Measurements from ENCODE around the gene ANAPC7.
"Not testable (repeated sequence)": the region's sequence is repeated elsewhere in the genome, so short reads cannot be mapped to it uniquely, and the experiment has no call there.

The ANAPC7 gene, protein sequence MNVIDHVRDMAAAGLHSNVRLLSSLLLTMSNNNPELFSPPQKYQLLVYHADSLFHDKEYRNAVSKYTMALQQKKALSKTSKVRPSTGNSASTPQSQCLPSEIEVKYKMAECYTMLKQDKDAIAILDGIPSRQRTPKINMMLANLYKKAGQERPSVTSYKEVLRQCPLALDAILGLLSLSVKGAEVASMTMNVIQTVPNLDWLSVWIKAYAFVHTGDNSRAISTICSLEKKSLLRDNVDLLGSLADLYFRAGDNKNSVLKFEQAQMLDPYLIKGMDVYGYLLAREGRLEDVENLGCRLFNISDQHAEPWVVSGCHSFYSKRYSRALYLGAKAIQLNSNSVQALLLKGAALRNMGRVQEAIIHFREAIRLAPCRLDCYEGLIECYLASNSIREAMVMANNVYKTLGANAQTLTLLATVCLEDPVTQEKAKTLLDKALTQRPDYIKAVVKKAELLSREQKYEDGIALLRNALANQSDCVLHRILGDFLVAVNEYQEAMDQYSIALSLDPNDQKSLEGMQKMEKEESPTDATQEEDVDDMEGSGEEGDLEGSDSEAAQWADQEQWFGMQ

DNA sequence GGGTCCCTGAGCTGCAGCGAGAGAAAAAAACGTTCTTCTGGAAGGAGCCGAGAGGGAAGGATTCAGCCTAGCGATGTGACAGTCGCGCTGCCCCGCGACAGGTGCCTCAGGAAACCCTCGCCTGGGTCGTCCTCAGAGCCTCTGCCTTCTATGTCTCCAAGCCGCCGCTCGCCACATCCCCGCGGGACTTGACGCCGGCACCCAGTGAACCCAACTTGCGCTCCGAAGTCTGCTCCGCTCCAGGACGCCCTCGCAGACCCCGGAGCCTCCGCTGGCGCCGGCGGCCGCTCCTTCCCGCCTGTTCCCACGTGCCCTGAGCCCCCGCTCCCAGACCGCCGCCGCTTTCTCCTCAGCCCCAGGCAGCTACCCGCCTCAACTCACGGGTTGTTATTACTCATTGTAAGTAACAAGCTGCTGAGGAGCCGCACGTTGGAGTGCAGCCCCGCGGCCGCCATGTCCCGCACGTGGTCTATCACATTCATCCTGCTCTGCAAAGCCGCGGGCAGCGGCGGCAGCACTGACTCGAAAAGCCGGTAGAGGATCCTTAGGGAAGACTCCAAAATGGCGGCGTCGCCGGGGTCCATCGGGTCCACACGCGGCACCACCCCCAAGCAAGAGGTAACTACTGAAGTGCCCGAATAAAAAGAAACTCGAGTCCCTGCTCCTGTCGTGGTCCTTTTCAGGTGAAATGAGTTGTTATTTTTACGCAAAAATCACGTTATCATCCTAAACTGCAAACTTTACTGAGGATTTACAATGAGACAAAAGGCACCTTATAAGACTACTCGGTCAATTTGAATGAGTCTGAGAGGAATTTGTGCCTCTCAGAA lies at the start of gene ANAPC7:
Gene ANAPC7 (minus strand): TSS at position 563 of the 830 bp plus-strand sequence. CDS start 81 bp downstream, at position 482.
- peak; percentile 97 for DNase-seq
- in situ Hi-C loops (cut with HindIII; ENCODE audit: low pct_ligation_motif_present, low pct_unique_long_range_greater_than_20kb, low sequenced_read_pairs) = no loop called here

DNA sequence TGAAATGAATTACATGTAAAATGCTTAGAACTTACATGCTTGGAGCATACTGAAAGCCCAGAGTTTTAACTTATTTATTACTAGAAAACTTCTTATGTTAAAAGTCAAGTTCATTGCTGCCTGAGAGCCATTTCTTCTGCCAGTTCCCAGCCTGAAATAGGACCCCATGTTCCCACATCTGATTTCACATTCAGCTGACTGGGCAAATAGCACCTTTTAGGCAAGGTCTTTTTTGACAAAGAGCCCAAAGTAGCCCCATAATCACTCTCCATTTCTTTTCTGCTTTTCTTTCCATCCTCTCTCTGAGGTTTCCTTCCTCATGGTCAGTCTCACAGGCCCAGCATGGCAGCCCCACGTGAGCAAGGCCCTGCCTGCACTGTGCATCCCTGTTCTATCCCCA lies 47.8 kb upstream of the ANAPC7 start:
- DNase-seq = no peak
- in situ Hi-C loops (cut with HindIII; ENCODE audit: low pct_ligation_motif_present, low pct_unique_long_range_greater_than_20kb, low sequenced_read_pairs) = no loop called here

DNA sequence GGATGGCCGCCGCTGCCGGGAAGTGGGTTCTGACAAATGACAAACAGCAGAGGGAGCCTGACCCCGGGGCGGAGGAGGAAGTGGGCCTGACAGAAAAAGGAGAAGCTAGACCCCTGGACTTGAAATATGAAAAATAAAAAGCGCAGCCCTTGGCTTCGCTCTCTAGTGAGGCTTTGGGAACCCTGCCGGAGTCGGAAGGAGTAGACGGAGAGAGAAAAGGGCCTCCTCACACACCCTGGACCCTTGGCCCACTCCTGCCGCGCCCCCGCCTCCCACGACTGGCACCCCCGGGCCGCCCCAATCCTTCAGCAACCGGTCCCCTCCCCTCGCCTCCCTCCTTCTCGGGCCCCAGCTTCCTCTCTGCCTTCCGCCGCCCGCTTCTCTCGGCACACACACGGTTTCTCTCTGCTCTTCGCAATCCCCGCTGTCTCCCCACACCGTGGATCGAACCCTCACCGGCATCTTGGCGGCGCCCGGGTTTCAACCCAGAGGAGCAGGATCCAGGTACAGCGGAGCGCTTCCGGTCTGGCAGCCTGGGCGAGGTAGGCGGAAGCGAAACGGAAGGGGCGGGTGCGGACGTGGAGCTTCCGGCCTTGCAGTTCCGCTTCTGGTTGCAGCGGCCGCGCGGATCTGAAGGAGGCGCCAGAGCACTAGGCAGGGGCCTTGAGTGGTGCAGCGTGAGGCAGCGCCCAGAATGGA lies 46.4 kb upstream of the ANAPC7 start, which contains the start of gene ARPC3:
Gene ARPC3 (minus strand): TSS at position 539 of the 699 bp plus-strand sequence. CDS start 77 bp downstream, at position 462.
- DNase-seq = peak; percentile 99
- in situ Hi-C loops (cut with HindIII; ENCODE audit: low pct_ligation_motif_present, low pct_unique_long_range_greater_than_20kb, low sequenced_read_pairs) = no loop called here

DNA sequence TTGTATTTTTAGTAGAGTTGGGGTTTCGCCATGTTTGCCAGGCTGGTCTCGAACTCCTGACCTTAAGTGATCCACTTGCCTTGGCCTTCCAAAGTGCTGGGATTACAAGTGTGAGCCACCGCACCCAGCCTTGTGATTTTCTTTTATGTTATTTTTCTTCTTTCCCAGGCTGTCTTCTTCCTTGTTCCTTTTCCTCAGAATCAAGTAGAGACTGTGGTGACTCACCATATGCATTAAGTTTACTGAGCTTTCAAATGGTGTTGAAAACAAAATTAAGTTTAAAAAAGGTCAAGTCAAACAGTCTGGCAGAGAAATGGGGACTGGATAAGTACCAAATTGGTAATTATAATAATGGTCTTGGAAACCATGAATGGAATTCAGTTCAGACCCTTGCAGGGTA lies 40.9 kb upstream of the ANAPC7 start:
- in situ Hi-C loops (cut with HindIII; ENCODE audit: low pct_ligation_motif_present, low pct_unique_long_range_greater_than_20kb, low sequenced_read_pairs) = no loop called here

DNA sequence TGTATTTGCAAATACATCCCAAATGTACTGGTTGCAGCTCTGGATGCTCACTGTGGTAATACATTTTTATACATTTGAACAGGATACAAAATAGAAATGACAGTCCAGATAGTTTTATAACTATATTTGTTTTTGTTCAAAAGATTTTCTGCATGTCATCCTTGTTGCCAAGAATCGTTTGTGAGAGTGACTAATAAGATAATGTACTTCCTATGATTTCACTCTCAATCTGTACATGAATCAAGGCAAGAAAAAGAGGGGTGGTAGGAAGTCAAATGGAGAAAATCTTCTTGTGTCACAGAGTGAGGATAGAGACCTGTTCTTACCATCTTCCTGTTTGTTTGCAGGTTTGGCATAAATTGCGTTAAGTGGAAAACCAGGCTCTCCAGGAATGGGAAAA lies 32.7 kb upstream of the ANAPC7 start:
- DNase-seq = no peak
- in situ Hi-C loops (cut with HindIII; ENCODE audit: low pct_ligation_motif_present, low pct_unique_long_range_greater_than_20kb, low sequenced_read_pairs) = no loop called here

More for the DNA sequence above, 40.9 kb upstream of the ANAPC7 start:
- DNase-seq = no peak

DNA sequence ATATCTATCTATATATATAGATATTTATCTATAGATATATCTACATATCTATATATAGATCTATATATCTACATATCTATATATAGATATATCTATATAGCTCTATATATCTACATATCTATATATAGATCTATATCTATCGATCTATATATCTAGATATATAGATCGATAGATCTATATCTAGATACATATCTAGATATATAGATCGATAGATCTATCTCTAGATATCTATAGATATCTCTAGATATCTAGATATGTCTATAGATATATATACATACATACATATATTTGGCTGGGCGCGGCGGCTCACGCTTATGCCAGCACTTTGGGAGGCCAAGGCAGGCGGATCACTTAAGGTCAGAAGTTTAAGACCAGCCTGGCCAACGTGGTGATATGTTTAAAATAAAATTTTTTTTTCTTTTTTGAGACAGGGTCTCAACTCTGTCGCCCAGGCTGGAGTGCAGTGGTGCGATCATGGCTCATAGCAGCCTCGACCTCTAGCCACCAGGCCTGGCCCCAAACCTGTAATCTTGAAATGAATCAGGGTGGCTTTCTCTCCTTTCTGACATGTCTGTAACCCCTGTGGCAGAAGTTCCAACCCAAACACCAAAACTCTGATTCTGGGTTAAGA lies 28.6 kb upstream of the ANAPC7 start:
- in situ Hi-C loops (cut with HindIII; ENCODE audit: low pct_ligation_motif_present, low pct_unique_long_range_greater_than_20kb, low sequenced_read_pairs) = no loop called here
- no peak for DNase-seq

DNA sequence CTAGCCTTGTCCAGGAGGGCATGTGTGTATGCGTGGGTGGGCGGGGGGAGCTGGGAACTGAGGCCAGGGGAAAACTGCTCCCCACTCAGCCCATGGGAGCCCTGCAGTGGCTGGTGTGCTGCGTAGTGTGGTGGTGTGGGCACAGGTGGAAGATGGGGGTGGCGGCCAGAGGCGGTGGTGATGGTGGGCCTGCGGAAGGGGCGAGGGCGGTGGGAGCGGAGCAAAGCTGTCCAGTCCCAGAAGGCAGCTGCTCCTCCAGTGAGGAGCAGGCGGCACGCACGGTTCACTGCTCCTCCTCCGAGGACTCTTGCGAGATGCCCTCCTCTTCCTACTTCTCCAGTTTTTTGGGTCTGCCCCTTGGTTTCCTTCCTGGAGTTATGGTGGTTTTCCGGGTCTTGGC lies 26.2 kb upstream of the ANAPC7 start:
- DNase-seq; in situ Hi-C loops (cut with HindIII; ENCODE audit: low pct_ligation_motif_present, low pct_unique_long_range_greater_than_20kb, low sequenced_read_pairs): not testable (repeated sequence)

DNA sequence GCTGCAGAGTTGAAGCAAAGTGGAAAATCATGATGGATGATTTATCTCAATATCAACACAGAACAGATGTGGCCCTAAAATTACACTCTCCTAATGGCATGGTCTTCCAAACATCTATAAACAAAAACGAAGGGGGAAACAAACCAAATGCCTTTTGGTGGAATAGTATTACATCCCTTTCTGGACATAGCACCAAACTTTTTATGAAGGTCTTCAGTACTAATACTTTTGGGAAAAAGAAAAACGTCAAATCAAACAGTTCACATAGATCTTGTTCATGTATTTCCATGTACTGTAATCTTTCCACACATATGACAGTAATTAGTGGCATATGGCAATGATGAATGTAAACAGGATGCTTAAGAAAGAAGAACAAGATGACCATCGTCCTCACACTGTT lies 22.9 kb upstream of the ANAPC7 start:
- DNase-seq = no peak
- in situ Hi-C loops (cut with HindIII; ENCODE audit: low pct_ligation_motif_present, low pct_unique_long_range_greater_than_20kb, low sequenced_read_pairs) = no loop called here

DNA sequence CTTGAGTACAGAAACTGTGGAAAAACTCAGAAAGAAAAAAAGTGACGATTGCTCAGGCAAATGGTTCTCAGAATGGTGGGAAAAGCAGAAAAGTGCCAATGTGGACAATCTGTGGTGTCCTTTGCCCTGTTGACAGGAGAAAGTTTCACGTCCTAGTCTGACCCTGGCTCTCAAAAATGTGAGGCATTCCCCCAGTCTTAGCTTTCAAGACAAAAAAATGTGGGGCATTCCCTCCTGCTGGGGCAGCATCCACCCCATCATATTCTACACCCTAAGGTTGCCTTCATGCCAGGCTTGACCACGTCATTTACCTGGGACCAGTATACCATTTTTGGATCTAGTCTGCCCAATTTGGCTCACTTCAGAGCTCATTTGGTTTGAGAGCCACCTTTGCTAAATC lies 20.7 kb upstream of the ANAPC7 start:
- peak; percentile 21 for DNase-seq
- in situ Hi-C loops (cut with HindIII; ENCODE audit: low pct_ligation_motif_present, low pct_unique_long_range_greater_than_20kb, low sequenced_read_pairs) = no loop called here

DNA sequence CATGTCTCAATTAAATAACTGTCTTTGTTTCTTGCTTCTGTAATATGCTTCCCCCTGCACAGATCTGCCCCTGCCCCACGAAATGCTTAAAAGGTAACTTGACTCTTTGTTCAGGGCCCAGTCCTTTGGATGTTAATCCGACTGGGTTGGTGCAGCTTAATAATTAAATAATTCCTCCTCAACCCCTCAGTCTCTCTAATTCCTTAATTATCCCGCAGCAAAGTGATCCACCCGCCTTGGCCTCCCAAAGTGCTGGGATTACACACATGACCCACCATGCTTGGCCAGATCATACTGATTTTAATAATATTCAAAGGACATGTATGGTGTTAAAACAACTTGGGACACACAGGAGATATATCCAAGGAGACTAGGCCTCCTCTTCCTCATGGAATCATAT lies 18.2 kb upstream of the ANAPC7 start:
- no peak for DNase-seq
- in situ Hi-C loops (cut with HindIII; ENCODE audit: low pct_ligation_motif_present, low pct_unique_long_range_greater_than_20kb, low sequenced_read_pairs) = no loop called here

DNA sequence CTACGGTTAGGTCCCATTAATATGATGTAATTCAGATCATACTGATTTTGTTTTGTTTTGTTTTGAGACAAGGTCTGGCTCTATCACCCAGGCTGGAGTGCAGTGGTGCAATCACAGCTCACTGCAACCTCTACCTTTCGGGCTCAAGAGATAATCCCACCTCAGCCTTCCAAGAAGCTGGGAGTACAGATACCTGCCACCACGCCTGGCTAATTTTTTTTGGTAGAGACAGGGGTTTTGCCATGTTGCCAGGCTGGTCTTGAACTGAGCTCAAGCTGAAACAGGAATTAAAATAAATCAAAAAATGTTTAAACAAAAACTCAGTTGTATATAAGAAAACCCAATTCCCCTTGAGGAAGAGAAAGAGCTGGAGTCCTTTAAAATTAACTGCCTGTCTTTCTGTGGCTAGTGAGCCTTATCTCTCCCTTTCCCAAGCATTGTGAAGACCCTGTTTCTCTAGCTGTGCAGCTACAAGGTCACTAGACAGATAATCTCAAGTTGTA lies 17.7 kb upstream of the ANAPC7 start:
- no peak for DNase-seq
- in situ Hi-C loops (cut with HindIII; ENCODE audit: low pct_ligation_motif_present, low pct_unique_long_range_greater_than_20kb, low sequenced_read_pairs) = no loop called here

DNA sequence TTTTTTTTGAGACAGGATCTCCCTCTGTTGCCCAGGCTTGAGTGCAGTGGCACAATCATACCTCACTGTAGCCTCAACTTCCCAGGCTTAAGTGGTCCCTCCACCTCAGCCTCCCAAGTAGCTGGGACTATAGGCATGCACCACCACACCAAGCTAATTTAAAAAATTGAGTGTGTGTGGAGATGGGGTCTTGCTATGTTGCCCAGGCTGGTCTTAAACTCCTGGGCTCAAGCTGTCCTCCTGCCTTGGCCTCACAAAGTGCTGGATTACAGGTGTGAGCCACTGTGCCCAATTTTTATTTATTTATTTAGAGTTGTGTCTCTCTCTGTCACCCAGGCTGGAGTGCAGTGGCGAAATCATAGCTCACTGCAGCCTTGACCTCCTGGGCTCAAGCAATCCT lies 17.1 kb upstream of the ANAPC7 start:
- DNase-seq; in situ Hi-C loops (cut with HindIII; ENCODE audit: low pct_ligation_motif_present, low pct_unique_long_range_greater_than_20kb, low sequenced_read_pairs): not testable (repeated sequence)

DNA sequence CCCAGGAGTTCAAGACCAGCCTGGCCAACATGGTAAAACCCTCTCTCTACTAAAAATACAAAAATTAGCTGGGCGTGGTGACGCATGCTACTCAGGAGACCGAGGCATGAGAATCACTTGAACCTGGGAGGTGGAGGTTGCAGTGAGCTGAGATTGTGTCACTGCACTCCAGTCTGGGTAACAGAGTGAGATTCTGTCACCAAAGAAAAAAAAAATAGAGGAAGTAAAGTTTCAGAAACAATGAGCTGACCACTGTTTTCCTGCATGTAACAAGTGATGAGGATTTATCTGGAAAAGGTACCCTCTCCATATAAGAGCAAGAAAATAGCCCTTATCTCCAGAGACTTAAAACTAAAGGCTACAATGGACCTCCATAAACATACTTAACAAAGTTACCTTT lies 13.6 kb upstream of the ANAPC7 start:
- in situ Hi-C loops (cut with HindIII; ENCODE audit: low pct_ligation_motif_present, low pct_unique_long_range_greater_than_20kb, low sequenced_read_pairs); DNase-seq: not testable (repeated sequence)

DNA sequence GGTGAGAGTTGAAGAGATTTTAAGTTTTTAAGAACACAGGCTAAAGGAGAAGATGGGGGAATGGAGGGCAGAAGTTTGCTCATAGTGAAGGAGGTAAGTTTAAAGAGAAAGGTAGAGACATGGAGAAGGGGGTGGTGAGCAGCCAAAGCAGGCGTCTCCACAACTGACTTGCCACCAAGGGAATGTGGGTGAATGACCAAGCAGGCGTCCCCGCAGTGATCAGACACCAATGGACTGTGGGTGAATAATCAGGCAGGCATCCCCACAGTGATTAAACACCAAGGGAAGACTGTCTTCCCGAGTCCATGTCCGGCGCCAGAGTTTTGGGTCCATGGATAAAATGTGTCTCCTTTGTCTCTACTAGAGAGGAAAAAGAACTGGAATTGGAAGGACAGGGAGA lies 6.6 kb upstream of the ANAPC7 start:
- DNase-seq; in situ Hi-C loops (cut with HindIII; ENCODE audit: low pct_ligation_motif_present, low pct_unique_long_range_greater_than_20kb, low sequenced_read_pairs): not testable (repeated sequence)

DNA sequence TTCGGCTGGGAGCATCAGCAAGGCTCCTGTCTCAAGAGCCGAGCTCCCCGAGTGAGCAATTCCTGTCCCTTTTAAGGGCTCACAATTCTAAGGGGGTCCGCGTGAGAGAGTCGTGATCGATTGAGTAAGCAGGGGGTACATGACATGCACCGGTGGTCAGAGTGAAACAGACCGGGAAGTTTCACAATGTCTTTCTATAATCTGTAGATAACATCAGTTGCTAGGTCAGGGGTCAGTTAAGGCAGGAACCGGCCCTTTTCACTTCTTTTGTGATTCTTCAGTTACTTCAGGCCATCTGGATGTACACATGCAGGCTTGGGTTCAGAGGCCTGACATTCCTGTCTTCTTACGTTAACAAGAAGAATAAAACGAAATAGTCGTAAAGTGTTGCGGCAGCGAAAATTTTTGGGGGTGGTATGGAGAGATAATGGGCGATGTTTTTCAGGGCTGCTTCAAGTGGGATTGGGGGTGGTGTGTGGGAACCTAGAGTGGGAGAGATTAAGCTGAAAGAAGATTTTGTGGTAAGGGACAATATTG lies 1.7 kb upstream of the ANAPC7 start:
- DNase-seq; in situ Hi-C loops (cut with HindIII; ENCODE audit: low pct_ligation_motif_present, low pct_unique_long_range_greater_than_20kb, low sequenced_read_pairs): not testable (repeated sequence)

DNA sequence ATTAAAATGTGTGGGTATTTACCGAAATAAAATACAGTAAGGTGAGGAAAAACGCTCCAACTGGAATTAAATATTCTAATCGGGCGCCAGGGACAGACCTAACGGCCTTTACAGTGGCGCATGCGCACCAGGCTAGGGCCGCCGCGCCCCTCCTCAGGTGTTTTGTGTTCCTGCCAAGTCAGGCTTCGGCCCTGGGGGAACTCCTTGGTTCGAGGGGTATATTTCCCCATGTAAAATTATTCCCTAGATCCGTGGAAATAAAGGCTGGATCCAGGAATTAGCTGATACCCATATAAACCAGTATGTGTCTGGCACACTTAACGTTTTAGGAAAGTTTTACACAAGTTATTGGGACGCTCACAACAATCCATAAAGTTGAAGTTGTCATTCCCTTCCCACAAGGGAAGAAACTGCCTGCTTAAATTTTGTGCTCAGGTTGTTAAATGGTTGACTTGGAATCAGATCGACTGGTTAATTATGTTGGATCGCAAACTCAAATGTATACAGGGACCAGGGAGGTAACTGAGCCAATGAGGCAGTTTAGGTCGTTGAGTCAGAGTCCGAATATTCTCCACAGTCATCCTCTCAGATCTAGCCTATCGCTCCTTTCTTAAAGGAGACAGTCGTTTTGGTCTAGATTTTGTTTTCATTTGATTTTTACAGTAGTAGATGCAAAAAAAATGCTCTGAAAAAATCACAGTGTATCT lies 621 bp upstream of the ANAPC7 start:
- DNase-seq = peak; percentile 84
- in situ Hi-C loops (cut with HindIII; ENCODE audit: low pct_ligation_motif_present, low pct_unique_long_range_greater_than_20kb, low sequenced_read_pairs) = no loop called here

DNA sequence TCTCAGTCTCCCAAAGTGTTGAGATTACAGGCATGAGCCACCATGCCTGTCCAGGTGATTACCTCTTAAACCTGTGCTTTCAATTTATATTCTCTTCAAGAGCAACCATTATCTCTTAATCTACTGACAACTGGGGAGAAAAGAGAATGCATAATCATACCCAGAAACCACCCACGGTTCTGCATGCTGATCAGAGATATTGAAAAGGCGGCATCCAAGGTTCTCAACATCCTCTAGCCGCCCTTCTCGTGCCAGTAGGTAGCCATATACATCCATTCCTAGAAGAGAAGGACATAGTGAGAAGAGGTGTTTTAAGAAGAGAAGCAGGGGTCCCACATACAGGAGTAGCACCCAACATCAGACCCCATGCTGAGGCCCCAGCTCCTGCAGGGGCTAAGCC lies 20.8 kb downstream of the ANAPC7 start:
- no peak for DNase-seq
- in situ Hi-C loops (cut with HindIII; ENCODE audit: low pct_ligation_motif_present, low pct_unique_long_range_greater_than_20kb, low sequenced_read_pairs) = no loop called here

All from ACHN (cell line).